ENCODE results near the gene GABPB1. TPM values are rescaled to one million over a fixed set of nuclear protein-coding genes. Genes with fewer than 3 reads are reported as not detected.

Gene GABPB1
- total RNA-seq, 1 experiment from 2014 or later, result 39.7 TPM

DNA sequence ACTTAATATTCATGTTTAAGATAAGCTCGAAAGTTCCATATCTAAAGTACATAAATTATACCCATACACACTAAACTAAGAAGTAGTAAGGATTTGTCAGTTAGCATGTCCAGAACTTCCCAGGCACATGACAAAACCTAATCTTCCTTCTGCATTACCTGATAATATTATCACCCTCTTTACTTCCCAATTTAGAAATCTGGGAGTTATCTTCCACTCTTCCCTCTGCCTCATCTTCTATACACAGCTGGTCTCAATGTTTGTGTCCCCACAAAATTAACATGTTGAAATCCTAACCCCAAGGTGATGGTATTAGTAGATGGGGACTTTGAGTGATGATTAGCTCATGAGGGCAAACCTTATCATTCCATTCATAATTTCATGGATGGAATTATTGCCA lies 15.3 kb downstream of the GABPB1 start:
- TF ChIP-seq EZH2 (IDR thresholded peaks at IDR 0.05; ENCODE audit: low read length, unreplicated experiment), result no peak
- no peak for TF ChIP-seq EZH2phosphoT487 (IDR thresholded peaks at IDR 0.05; ENCODE audit: borderline replicate concordance, low read length)
- TF ChIP-seq, protein P1, sequence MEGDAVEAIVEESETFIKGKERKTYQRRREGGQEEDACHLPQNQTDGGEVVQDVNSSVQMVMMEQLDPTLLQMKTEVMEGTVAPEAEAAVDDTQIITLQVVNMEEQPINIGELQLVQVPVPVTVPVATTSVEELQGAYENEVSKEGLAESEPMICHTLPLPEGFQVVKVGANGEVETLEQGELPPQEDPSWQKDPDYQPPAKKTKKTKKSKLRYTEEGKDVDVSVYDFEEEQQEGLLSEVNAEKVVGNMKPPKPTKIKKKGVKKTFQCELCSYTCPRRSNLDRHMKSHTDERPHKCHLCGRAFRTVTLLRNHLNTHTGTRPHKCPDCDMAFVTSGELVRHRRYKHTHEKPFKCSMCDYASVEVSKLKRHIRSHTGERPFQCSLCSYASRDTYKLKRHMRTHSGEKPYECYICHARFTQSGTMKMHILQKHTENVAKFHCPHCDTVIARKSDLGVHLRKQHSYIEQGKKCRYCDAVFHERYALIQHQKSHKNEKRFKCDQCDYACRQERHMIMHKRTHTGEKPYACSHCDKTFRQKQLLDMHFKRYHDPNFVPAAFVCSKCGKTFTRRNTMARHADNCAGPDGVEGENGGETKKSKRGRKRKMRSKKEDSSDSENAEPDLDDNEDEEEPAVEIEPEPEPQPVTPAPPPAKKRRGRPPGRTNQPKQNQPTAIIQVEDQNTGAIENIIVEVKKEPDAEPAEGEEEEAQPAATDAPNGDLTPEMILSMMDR (conservative IDR thresholded peaks at IDR 0.05; ENCODE audit: low read depth, low read length), result no peak
- ATAC-seq (no peak), DNase-seq (no peak)
- Histone ChIP-seq H3K4me2 (ENCODE audit: low read length) (no peak overlapping the region), H3K27ac (ENCODE audit: low read length) (no peak overlapping the region), H3K9ac (ENCODE audit: low read length) (no peak overlapping the region), H2AFZ (ENCODE audit: low read length) (no peak overlapping the region), H3K36me3 (ENCODE audit: low read depth, low read length) (no peaks in the 10 kb centered on the region), H3F3A (ENCODE audit: low read length, unreplicated experiment) (no peaks in the 10 kb centered on the region), H3K9me2 (replicated peaks; ENCODE audit: low read length) (no peaks in the 10 kb centered on the region), H3K4me1 (ENCODE audit: insufficient read depth, low read length) (no peaks in the 10 kb centered on the region), H3K9me3 (ENCODE audit: low read length) (no peaks in the 10 kb centered on the region), H4K20me1 (ENCODE audit: low read length) (0 out of 2 replicates have a peak, but pooled peaks cover 5% of the 10 kb centered on the region), H3K27me3 (ENCODE audit: low read length) (no peaks in the 10 kb centered on the region), H3K4me3 (ENCODE audit: low read length) (no peak overlapping the region), H3K79me2 (ENCODE audit: low read length) (peaks cover 23% of the 10 kb centered on the region)
- ChIA-PET POLR2A (ENCODE audit: unreplicated experiment) (no interaction called here), CTCF (no interaction called here)
- intact Hi-C loops (cut with micrococcal nuclease), result no loop called here
- BruUV-seq (replicated peaks), result no TSS peak

DNA sequence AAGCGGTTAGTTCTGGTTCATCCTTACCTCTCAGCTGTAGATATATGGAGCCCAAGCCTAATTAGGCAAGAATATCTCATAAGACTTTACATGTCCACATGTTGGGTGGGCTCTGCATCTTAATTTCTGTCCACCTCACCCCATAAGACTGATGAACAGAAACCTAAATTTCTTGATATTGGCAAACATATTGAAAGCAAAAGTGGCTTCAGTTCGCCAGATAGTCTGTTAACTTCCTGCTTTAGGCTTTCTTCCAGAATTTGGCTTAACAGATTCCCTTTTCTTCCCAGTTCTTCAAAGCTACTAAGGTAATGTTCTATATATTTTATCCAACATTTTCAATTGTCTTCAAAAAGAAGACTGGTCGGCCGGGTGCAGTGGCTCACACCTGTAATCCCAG lies 19.7 kb downstream of the GABPB1 start:
- no peaks in the 10 kb centered on the region for H3K9me2 ChIP-seq (replicated peaks; ENCODE audit: low read length)
- no TSS peak for BruUV-seq (replicated peaks)
- no peak overlapping the region for H3K4me2 ChIP-seq (ENCODE audit: low read length)
- no peaks in the 10 kb centered on the region for H3K36me3 ChIP-seq (ENCODE audit: low read depth, low read length)
- H3K4me3 ChIP-seq (ENCODE audit: low read length), result no peak overlapping the region
- CTCF ChIA-PET, result no interaction called here
- intact Hi-C loops (cut with micrococcal nuclease), result no loop called here
- no peak for TF ChIP-seq EZH2 (IDR thresholded peaks at IDR 0.05; ENCODE audit: low read length, unreplicated experiment)
- no peaks in the 10 kb centered on the region for H3F3A ChIP-seq (ENCODE audit: low read length, unreplicated experiment)
- POLR2A ChIA-PET (ENCODE audit: unreplicated experiment), result no interaction called here
- H3K9ac ChIP-seq (ENCODE audit: low read length), result no peak overlapping the region
- no peak for DNase-seq
- peaks cover 4% of the 10 kb centered on the region for H3K79me2 ChIP-seq (ENCODE audit: low read length)
- no peaks in the 10 kb centered on the region for H3K4me1 ChIP-seq (ENCODE audit: insufficient read depth, low read length)
- no peak overlapping the region for H3K27ac ChIP-seq (ENCODE audit: low read length)
- no peaks in the 10 kb centered on the region for H3K27me3 ChIP-seq (ENCODE audit: low read length)
- no peaks in the 10 kb centered on the region for H3K9me3 ChIP-seq (ENCODE audit: low read length)
- H2AFZ ChIP-seq (ENCODE audit: low read length), result no peak overlapping the region
- ATAC-seq, result no peak
- H4K20me1 ChIP-seq (ENCODE audit: low read length), result no peaks in the 10 kb centered on the region

DNA sequence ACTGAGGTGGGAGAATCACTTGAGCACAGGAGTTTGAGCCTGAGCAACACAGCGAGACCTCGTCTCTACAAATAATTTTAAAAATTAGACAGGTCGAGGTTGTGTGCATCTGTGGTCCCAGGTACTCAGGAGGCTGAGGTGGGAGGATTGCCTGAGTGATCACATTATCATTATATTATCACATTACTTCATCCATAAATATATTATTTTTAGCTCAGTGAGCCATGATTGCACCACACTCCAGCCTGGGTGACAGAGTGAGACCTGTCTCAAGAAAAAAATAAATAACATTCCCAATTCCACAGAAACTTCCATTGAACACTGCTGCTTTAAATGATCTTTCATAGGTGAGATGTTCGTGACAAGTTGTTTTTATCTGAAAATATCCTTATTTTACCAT lies 21.8 kb downstream of the GABPB1 start:
- ChIA-PET CTCF (no interaction called here), POLR2A (ENCODE audit: unreplicated experiment) (no interaction called here)
- intact Hi-C loops (cut with micrococcal nuclease), result no loop called here

More for the DNA sequence above, 21.8 kb downstream of the GABPB1 start:
- ATAC-seq (no peak), DNase-seq (no peak)
- no peaks in the 10 kb centered on the region for H3K4me1 ChIP-seq (ENCODE audit: insufficient read depth, low read length)
- H3K9me3 ChIP-seq (ENCODE audit: low read length), result no peaks in the 10 kb centered on the region
- H3K9me2 ChIP-seq (replicated peaks; ENCODE audit: low read length), result no peaks in the 10 kb centered on the region
- H3K27ac ChIP-seq (ENCODE audit: low read length), result no peak overlapping the region
- no peak overlapping the region for H3K4me2 ChIP-seq (ENCODE audit: low read length)
- H2AFZ ChIP-seq (ENCODE audit: low read length), result no peak overlapping the region
- no peak overlapping the region for H3K9ac ChIP-seq (ENCODE audit: low read length)
- no peaks in the 10 kb centered on the region for H4K20me1 ChIP-seq (ENCODE audit: low read length)
- no peaks in the 10 kb centered on the region for H3K27me3 ChIP-seq (ENCODE audit: low read length)
- no TSS peak for BruUV-seq (replicated peaks)
- H3K4me3 ChIP-seq (ENCODE audit: low read length), result no peak overlapping the region
- no peak for TF ChIP-seq EZH2phosphoT487 (IDR thresholded peaks at IDR 0.05; ENCODE audit: borderline replicate concordance, low read length)
- TF ChIP-seq EZH2 (IDR thresholded peaks at IDR 0.05; ENCODE audit: low read length, unreplicated experiment), result no peak
- TF ChIP-seq, protein P1 (conservative IDR thresholded peaks at IDR 0.05; ENCODE audit: low read depth, low read length), result no peak
- H3K36me3 ChIP-seq (ENCODE audit: low read depth, low read length), result no peaks in the 10 kb centered on the region
- H3F3A ChIP-seq (ENCODE audit: low read length, unreplicated experiment), result no peaks in the 10 kb centered on the region
- H3K79me2 ChIP-seq (ENCODE audit: low read length), result peaks cover 7% of the 10 kb centered on the region; the same call in 1 of the 2 replicates

Data from PC-3 (cell line).